HepG2 (cell line): ENCODE measurements around the gene TMEM154. TPM values are rescaled to one million over a fixed set of nuclear protein-coding genes. Genes with fewer than 3 reads are reported as not detected.

ENCODE experiments used
- ATAC-seq: fragments of 200-7000 bp; cut with Tn5 transposase; 3 replicates; pipeline ENCODE4 v1.9.1; 2020; ENCODE audit warnings: mild to moderate bottlenecking, moderate library complexity
- BruUV-seq: library from RNA; stranded (reverse); fragments of 400-500 nt; replicated peaks from 2 replicates; lab custom pipeline; 2021; lab: Mats Ljungman, UMichigan
- CTCF ChIA-PET: fragments of 300-600 bp; formaldehyde crosslinking; extraction: SDS; loops from one replicate; lab custom pipeline; 2021; ENCODE audit warnings: low total read pairs, inconsistent platforms, low intra/inter-chr PET ratio; lab: Yijun Ruan, JAX
- POLR2A ChIA-PET: fragments of 350-600 bp; sonication (Branson Sonifier 250); formaldehyde crosslinking; loops from one replicate; lab custom pipeline; 2020; ENCODE audit warnings: antibody characterized with exemption, inconsistent platforms; lab: Yijun Ruan, JAX
- DNase-seq: peaks from one replicate; pipeline ENCODE4 v3.0.0-alpha.2; 2015; ENCODE audit warnings: low spot score
- FAIRE-seq: peaks from 3 replicates; lab custom pipeline; 2011; peaks lifted over from hg19 to GRCh38; lab: Jason Lieb, UNC
- H2AFZ ChIP-seq: one replicate; pipeline ENCODE4 v1.6.1; 2011; ENCODE audit warnings: low read length, inconsistent platforms
- H3K27ac ChIP-seq: fragments of 300-600 bp; 3 replicates; pipeline ENCODE4 v1.8.0; 2011; ENCODE audit warnings: mixed run types, mild to moderate bottlenecking, mixed read lengths, low read length, inconsistent platforms; ENCODE audit not compliant: insufficient read depth; ENCODE audit errors: extremely low read length
- H3K27me3 ChIP-seq, 2 experiments: fragments of 200-600 bp in 1 of 2; 2 replicates in 1 of 2; 3 replicates in 1 of 2; pipeline versions ENCODE4 v1.6.0 to v1.8.0; 2011; ENCODE audit warnings: low read length in 2 of 2, mild to moderate bottlenecking in 2 of 2, moderate library complexity in 2 of 2, inconsistent platforms in 1 of 2; ENCODE audit not compliant: insufficient read depth in 2 of 2, control insufficient read depth in 1 of 2
- H3K36me3 ChIP-seq, 2 experiments: fragments of 200-600 bp in 1 of 2; replicated peaks in 1 of 2; 2 replicates in 1 of 2; 3 replicates in 1 of 2; pipeline versions ENCODE4 v1.5.1 to v1.8.0; 2011; ENCODE audit warnings: low read length in 2 of 2, inconsistent platforms in 1 of 2; ENCODE audit not compliant: insufficient read depth in 2 of 2, control insufficient read depth in 1 of 2
- H3K4me1 ChIP-seq: 2 replicates; pipeline ENCODE4 v1.5.1; 2012; ENCODE audit warnings: low read length, inconsistent platforms; ENCODE audit not compliant: insufficient read depth
- H3K4me2 ChIP-seq: 2 replicates; pipeline ENCODE4 v1.6.0; 2011; ENCODE audit warnings: low read depth, low read length, inconsistent platforms
- H3K4me3 ChIP-seq, 3 experiments: fragments of 200-600 bp in 1 of 3; sonication (generic), shearing (Covaris generic) in 1 of 3; replicated peaks in 1 of 3; 2 replicates each; pipeline ENCODE4 v1.5.1; 2011 to 2016; ENCODE audit warnings: low read length in 3 of 3, inconsistent platforms in 2 of 3, low read depth in 2 of 3, mild to moderate bottlenecking in 2 of 3, control low read depth in 1 of 3, mixed read lengths in 1 of 3; ENCODE audit not compliant: insufficient read depth in 1 of 3
- H3K79me2 ChIP-seq: one replicate; pipeline ENCODE4 v1.6.1; 2011; ENCODE audit warnings: low read length, inconsistent platforms; ENCODE audit not compliant: insufficient read depth
- H3K9ac ChIP-seq: 2 replicates; pipeline ENCODE4 v1.6.0; 2011; ENCODE audit warnings: mild to moderate bottlenecking, low read depth, low read length, inconsistent platforms; ENCODE audit not compliant: insufficient read depth
- H3K9me3 ChIP-seq: 2 replicates; pipeline ENCODE4 v1.5.1; 2012; ENCODE audit warnings: mild to moderate bottlenecking, low read length
- H4K20me1 ChIP-seq: 2 replicates; pipeline ENCODE4 v1.6.0; 2011; ENCODE audit warnings: inconsistent platforms, mild to moderate bottlenecking, low read length, moderate library complexity; ENCODE audit not compliant: insufficient read depth
- MIXL1 ChIP-seq: IDR thresholded peaks from 2 replicates; pipeline ENCODE4 v1.6.1; 2016
- NCOA1 ChIP-seq: sonication (generic); formaldehyde crosslinking; IDR thresholded peaks from 2 replicates; pipeline ENCODE4 v1.9.0; 2021; ENCODE audit warnings: missing genetic modification reagents
- ZBTB1 ChIP-seq: sonication (generic); formaldehyde crosslinking; IDR thresholded peaks from 2 replicates; pipeline ENCODE4 v1.4.0; 2020; ENCODE audit warnings: missing genetic modification reagents, borderline replicate concordance
- ZNF563 ChIP-seq: sonication (generic); formaldehyde crosslinking; IDR thresholded peaks from 2 replicates; pipeline ENCODE4 v1.8.0; 2022; ENCODE audit warnings: mild to moderate bottlenecking, moderate library complexity, missing genetic modification reagents
- WGBS: methylation state at CpG from one replicate; pipeline ENCODE4 v1.1.6; 2017; ENCODE audit warnings: low lambda C conversion rate; 5-methylcytosine and 5-hydroxymethylcytosine counted together
- in situ Hi-C: cut with HindIII; loops from 2 replicates; pipeline ENCODE4 v1.10.0; 2017; ENCODE audit warnings: low pct_unique_long_range_greater_than_20kb; ENCODE audit not compliant: extremely low pct_ligation_motif_present
- intact Hi-C: fragments of 100-400 bp; cut with micrococcal nuclease; formaldehyde crosslinking; loops from one replicate; pipeline ENCODE4 v1.10.0; 2022; ENCODE audit not compliant: unreplicated experiment
- polyA plus RNA-seq, 8 experiments: library from polyadenylated mRNA; depleted of rRNA in 3 of 8; stranded (reverse) in 7 of 8; unstranded in 1 of 8; fragments of >200 nt; fragmentation: Illumina TruSeq in 4 of 8; extraction: Trizol in 4 of 8; gene quantifications; 2 replicates each; pipeline versions ENCODE4 v1.2.1 to v1.2.3, GENCODE V29; 2011 to 2016; ENCODE audit warnings: low read depth in 4 of 8, missing spikeins in 1 of 8, mixed read lengths in 1 of 8; ENCODE audit not compliant: insufficient read depth in 1 of 8
- total RNA-seq, 5 experiments: library from RNA; depleted of rRNA; stranded (reverse); fragments of >200 nt; fragmentation: Illumina TruSeq; extraction: Trizol; gene quantifications; 2 replicates each; pipeline ENCODE4 v1.2.3, GENCODE V29; 2016; ENCODE audit warnings: low read depth in 1 of 5

Gene TMEM154
- total and polyA plus RNA-seq, 2 of the 13 experiments (the other 11 are each of a cell fraction or from before 2014, with no cell fraction given) = 0.03 TPM; not detected in 1

GRCh38 chr4:152594978-152595925 is 84.5 kb downstream of the TMEM154 start:
- peaks cover 0 to 16% of the 10 kb centered on the region in 2 experiments; a peak in 3 of 5 replicates for H3K27me3 ChIP-seq
- no peaks in the 10 kb centered on the region for H3K36me3 ChIP-seq
- ATAC-seq = no peak
- H3K9ac ChIP-seq = no peak overlapping the region
- no peak for TF ChIP-seq ZNF563 (CRISPR knock-in tag)
- no peak for TF ChIP-seq MIXL1 (CRISPR knock-in tag)
- no peak for TF ChIP-seq ZBTB1 (CRISPR knock-in tag)
- no TSS peak for BruUV-seq
- no peak for FAIRE-seq
- intact Hi-C loops = no loop called here
- no peak overlapping the region for H3K4me2 ChIP-seq
- no peak overlapping the region for H2AFZ ChIP-seq
- no peak overlapping the region for H3K4me3 ChIP-seq
- no peak overlapping the region for H3K27ac ChIP-seq
- ChIA-PET POLR2A (no interaction called here), CTCF (no interaction called here)
- H3K4me1 ChIP-seq = peaks cover 11% of the 10 kb centered on the region
- no peaks in the 10 kb centered on the region for H3K79me2 ChIP-seq
- 29% methylated on average over 9 of the region's 11 CpGs for WGBS
- DNase-seq = no peak
- no peaks in the 10 kb centered on the region for H3K9me3 ChIP-seq
- in situ Hi-C loops = no loop called here
- H4K20me1 ChIP-seq = no peaks in the 10 kb centered on the region

- Histone ChIP-seq H4K20me1 (no peaks in the 10 kb centered on the region), H3K4me3 (no peak overlapping the region), H3K27ac (no peak overlapping the region), H3K36me3 (no peaks in the 10 kb centered on the region), H2AFZ (no peak overlapping the region), H3K4me2 (no peak overlapping the region), H3K9ac (no peak overlapping the region), H3K4me1 (peaks cover 11% of the 10 kb centered on the region), H3K79me2 (no peaks in the 10 kb centered on the region), H3K27me3 (peaks cover 0 to 19% of the 10 kb centered on the region in 2 experiments; a peak in 3 of 5 replicates), H3K9me3 (no peaks in the 10 kb centered on the region)
- FAIRE-seq = no peak
- intact Hi-C loops (no loop called here), in situ Hi-C loops (no loop called here)
- CTCF ChIA-PET = no interaction called here
- ATAC-seq = no peak
- DNase-seq = no peak
- WGBS = 2% methylated on average over 2 of the region's 2 CpGs
- BruUV-seq = no TSS peak
- POLR2A ChIA-PET = no interaction called here
- TF ChIP-seq NCOA1 (CRISPR knock-in tag) = no peak
Observed at GRCh38 chr4:152594057-152594456, 85.7 kb downstream of the TMEM154 start.
